ENCODE data around the gene CCDC157. TPM values are rescaled to one million over a fixed set of nuclear protein-coding genes. Genes with fewer than 3 reads are reported as not detected.
A peak's percentile ranks its signal among the peaks of the same experiment; 100 is the strongest.

CCDC157 gene
- polyA plus RNA-seq, 2 donors, result 1.6 to 2.2 TPM

DNA sequence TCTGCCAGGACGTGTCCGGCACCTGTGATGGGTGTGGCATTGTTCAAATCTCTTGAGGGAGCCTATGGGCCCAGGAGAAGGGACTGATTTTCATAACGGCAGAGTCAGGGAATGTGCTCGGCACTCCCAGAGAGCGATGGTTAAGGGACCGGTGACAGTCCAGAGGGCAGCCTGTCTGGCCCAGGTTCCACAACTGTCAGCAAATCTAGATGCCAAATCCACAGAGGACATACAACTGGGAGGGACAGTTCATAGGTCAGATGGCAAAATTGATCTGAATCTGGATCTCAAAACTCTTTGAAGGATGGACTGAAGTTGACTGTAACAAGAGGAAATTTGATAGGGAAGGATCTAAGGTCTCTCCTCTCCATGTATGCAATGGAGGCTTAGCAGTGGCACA lies 47.5 kb downstream of the CCDC157 start:
- Histone ChIP-seq H3K4me3 (ENCODE audit: low read depth in 1 of 2, low read length in 2 of 2) (no peak overlapping the region), H3K9me3 (ENCODE audit: control insufficient read depth in 2 of 2, insufficient read depth in 1 of 2, low read depth in 1 of 2, low read length in 1 of 2) (no peaks in the 10 kb centered on the region), H3K4me1 (ENCODE audit: control insufficient read depth in 2 of 2, insufficient read depth in 2 of 2, low read length in 1 of 2) (peaks cover 0 to 6% of the 10 kb centered on the region in 2 donors), H3K36me3 (ENCODE audit: control insufficient read depth in 2 of 2, insufficient read depth in 2 of 2, low read length in 1 of 2) (peaks cover 11 to 15% of the 10 kb centered on the region in 2 donors), H3K27me3 (ENCODE audit: control insufficient read depth in 1 of 2, insufficient read depth in 2 of 2, low read length in 2 of 2) (no peaks in the 10 kb centered on the region), H3K27ac (ENCODE audit: low read depth in 2 of 2, low read length in 1 of 2) (no peak overlapping the region)
- WGBS, 2 donors, result 76 to 85% methylated on average over 6 of the region's 6 CpGs

- Histone ChIP-seq H3K4me1 (ENCODE audit: control insufficient read depth in 2 of 2, insufficient read depth in 2 of 2, low read length in 1 of 2) (no peaks in the 10 kb centered on the region), H3K36me3 (ENCODE audit: control insufficient read depth in 2 of 2, insufficient read depth in 2 of 2, low read length in 1 of 2) (peaks cover 11 to 23% of the 10 kb centered on the region in 2 donors), H3K4me3 (ENCODE audit: low read depth in 1 of 2, low read length in 2 of 2) (no peak overlapping the region), H3K27me3 (ENCODE audit: control insufficient read depth in 1 of 2, insufficient read depth in 2 of 2, low read length in 2 of 2) (no peaks in the 10 kb centered on the region), H3K9me3 (ENCODE audit: control insufficient read depth in 2 of 2, insufficient read depth in 1 of 2, low read depth in 1 of 2, low read length in 1 of 2) (no peaks in the 10 kb centered on the region), H3K27ac (ENCODE audit: low read depth in 2 of 2, low read length in 1 of 2) (no peak overlapping the region)
- WGBS, 2 donors, result 65 to 84% methylated on average over 4 of the region's 4 CpGs
Measured at GRCh38 chr22:30405731-30406130, 48.9 kb downstream of the CCDC157 start.

DNA sequence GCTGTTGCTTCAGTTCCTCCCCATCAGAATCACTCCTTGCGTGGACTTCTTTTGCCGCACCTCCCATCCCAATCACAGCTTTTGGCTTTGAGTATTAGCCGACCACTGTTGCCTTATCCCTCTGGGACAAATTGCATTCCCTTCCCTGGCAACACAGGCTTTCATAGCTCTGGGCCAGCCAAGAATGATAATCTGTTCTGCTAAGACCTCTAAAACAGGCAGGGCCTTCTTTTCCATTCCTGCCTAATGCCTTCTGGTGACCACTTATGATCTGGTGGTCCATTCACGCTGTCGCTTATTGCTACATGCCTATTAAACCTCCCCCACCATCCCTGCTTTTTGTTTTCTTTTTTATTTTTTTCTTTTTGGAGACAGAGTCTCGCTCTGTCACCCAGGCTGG lies 49.6 kb downstream of the CCDC157 start:
- no peak overlapping the region for H3K4me3 ChIP-seq (ENCODE audit: low read depth in 1 of 2, low read length in 2 of 2)
- no peaks in the 10 kb centered on the region for H3K9me3 ChIP-seq (ENCODE audit: control insufficient read depth in 2 of 2, insufficient read depth in 1 of 2, low read depth in 1 of 2, low read length in 1 of 2)
- 78 to 94% methylated on average over 6 of the region's 6 CpGs for WGBS, 2 donors
- H3K27me3 ChIP-seq (ENCODE audit: control insufficient read depth in 1 of 2, insufficient read depth in 2 of 2, low read length in 2 of 2), result no peaks in the 10 kb centered on the region
- H3K27ac ChIP-seq (ENCODE audit: low read depth in 2 of 2, low read length in 1 of 2), result no peak overlapping the region
- no peaks in the 10 kb centered on the region for H3K4me1 ChIP-seq (ENCODE audit: control insufficient read depth in 2 of 2, insufficient read depth in 2 of 2, low read length in 1 of 2)
- H3K36me3 ChIP-seq (ENCODE audit: control insufficient read depth in 2 of 2, insufficient read depth in 2 of 2, low read length in 1 of 2), result peaks cover 11 to 23% of the 10 kb centered on the region in 2 donors

GRCh38 chr22:30408388-30409102 lies 51.7 kb downstream of the CCDC157 start:
- H3K27ac ChIP-seq (ENCODE audit: low read depth in 2 of 2, low read length in 1 of 2), result no peak overlapping the region
- WGBS, 2 donors, result 80 to 82% methylated on average over 13 of the region's 13 CpGs

DNA sequence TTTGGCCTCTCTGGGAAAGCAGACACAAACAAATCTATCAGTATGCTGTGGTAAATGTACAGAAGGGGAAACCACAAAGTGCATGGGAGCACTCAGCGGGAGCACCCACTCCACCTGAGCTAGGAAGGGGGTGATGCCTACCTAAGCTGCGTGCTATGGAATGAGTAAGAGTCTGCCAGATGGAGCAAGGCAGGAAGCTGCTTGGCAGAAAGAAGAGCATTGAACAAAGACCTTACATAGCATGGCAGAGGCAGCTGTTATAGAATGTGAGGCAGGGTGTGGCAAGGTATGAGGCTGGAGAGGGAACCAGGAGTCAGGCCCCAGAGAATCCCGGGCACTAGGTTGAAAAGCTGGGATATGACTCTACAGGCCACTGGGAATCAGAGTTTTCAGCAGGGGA lies 55.0 kb downstream of the CCDC157 start:
- H3K4me1 ChIP-seq (ENCODE audit: control insufficient read depth in 2 of 2, insufficient read depth in 2 of 2, low read length in 1 of 2), result peaks cover 0 to 2% of the 10 kb centered on the region in 2 donors
- 48 to 57% methylated on average over 3 of the region's 3 CpGs for WGBS, 2 donors
- peaks cover 9 to 41% of the 10 kb centered on the region in 2 donors for H3K36me3 ChIP-seq (ENCODE audit: control insufficient read depth in 2 of 2, insufficient read depth in 2 of 2, low read length in 1 of 2)
- peak overlapping the region in 1 of 2 donors; percentile 3 for H3K27ac ChIP-seq (ENCODE audit: low read depth in 2 of 2, low read length in 1 of 2)
- no peaks in the 10 kb centered on the region for H3K9me3 ChIP-seq (ENCODE audit: control insufficient read depth in 2 of 2, insufficient read depth in 1 of 2, low read depth in 1 of 2, low read length in 1 of 2)
- H3K4me3 ChIP-seq (ENCODE audit: low read depth in 1 of 2, low read length in 2 of 2), result no peak overlapping the region
- no peaks in the 10 kb centered on the region for H3K27me3 ChIP-seq (ENCODE audit: control insufficient read depth in 1 of 2, insufficient read depth in 2 of 2, low read length in 2 of 2)

More at GRCh38 chr22:30408388-30409102, 51.7 kb downstream of the CCDC157 start:
- H3K9me3 ChIP-seq (ENCODE audit: control insufficient read depth in 2 of 2, insufficient read depth in 1 of 2, low read depth in 1 of 2, low read length in 1 of 2), result no peaks in the 10 kb centered on the region
- H3K36me3 ChIP-seq (ENCODE audit: control insufficient read depth in 2 of 2, insufficient read depth in 2 of 2, low read length in 1 of 2), result peaks cover 8 to 28% of the 10 kb centered on the region in 2 donors
- no peaks in the 10 kb centered on the region for H3K27me3 ChIP-seq (ENCODE audit: control insufficient read depth in 1 of 2, insufficient read depth in 2 of 2, low read length in 2 of 2)
- H3K4me3 ChIP-seq (ENCODE audit: low read depth in 1 of 2, low read length in 2 of 2), result no peak overlapping the region
- peaks cover 0 to 2% of the 10 kb centered on the region in 2 donors for H3K4me1 ChIP-seq (ENCODE audit: control insufficient read depth in 2 of 2, insufficient read depth in 2 of 2, low read length in 1 of 2)

DNA sequence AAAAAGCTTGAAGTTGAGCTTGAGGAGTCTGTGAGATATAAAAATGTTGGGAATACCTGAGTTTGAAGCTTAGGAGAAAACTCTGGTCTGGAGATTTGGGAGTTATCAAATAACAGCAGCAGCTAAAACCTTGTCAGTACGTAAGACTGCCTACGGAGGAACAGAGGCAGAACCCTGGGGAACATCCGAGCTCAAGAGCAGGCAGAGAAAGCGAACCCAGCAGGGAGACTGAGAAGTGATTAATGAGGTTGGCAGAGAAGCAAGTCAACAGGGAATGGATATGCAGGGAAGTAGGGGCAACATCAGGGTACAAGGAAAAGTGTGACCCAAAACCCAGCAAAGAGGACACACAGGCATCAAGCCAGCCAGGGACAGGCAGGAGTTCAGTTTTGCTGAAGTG lies 56.2 kb downstream of the CCDC157 start:
- peaks cover 0 to 2% of the 10 kb centered on the region in 2 donors for H3K4me1 ChIP-seq (ENCODE audit: control insufficient read depth in 2 of 2, insufficient read depth in 2 of 2, low read length in 1 of 2)
- no peaks in the 10 kb centered on the region for H3K27me3 ChIP-seq (ENCODE audit: control insufficient read depth in 1 of 2, insufficient read depth in 2 of 2, low read length in 2 of 2)
- H3K9me3 ChIP-seq (ENCODE audit: control insufficient read depth in 2 of 2, insufficient read depth in 1 of 2, low read depth in 1 of 2, low read length in 1 of 2), result no peaks in the 10 kb centered on the region
- H3K4me3 ChIP-seq (ENCODE audit: low read depth in 1 of 2, low read length in 2 of 2), result no peak overlapping the region
- H3K27ac ChIP-seq (ENCODE audit: low read depth in 2 of 2, low read length in 1 of 2), result no peak overlapping the region
- WGBS, 2 donors, result 83 to 89% methylated on average over 4 of the region's 4 CpGs
- peaks cover 6 to 43% of the 10 kb centered on the region in 2 donors for H3K36me3 ChIP-seq (ENCODE audit: control insufficient read depth in 2 of 2, insufficient read depth in 2 of 2, low read length in 1 of 2)

GRCh38 chr22:30413745-30414524 lies 57.1 kb downstream of the CCDC157 start:
- Histone ChIP-seq H3K4me3 (ENCODE audit: low read depth in 1 of 2, low read length in 2 of 2) (no peak overlapping the region), H3K27ac (ENCODE audit: low read depth in 2 of 2, low read length in 1 of 2) (peak overlapping the region in 1 of 2 donors; percentile 6), H3K4me1 (ENCODE audit: control insufficient read depth in 2 of 2, insufficient read depth in 2 of 2, low read length in 1 of 2) (peaks cover 0 to 2% of the 10 kb centered on the region in 2 donors), H3K9me3 (ENCODE audit: control insufficient read depth in 2 of 2, insufficient read depth in 1 of 2, low read depth in 1 of 2, low read length in 1 of 2) (no peaks in the 10 kb centered on the region), H3K27me3 (ENCODE audit: control insufficient read depth in 1 of 2, insufficient read depth in 2 of 2, low read length in 2 of 2) (no peaks in the 10 kb centered on the region), H3K36me3 (ENCODE audit: control insufficient read depth in 2 of 2, insufficient read depth in 2 of 2, low read length in 1 of 2) (peaks cover 6 to 40% of the 10 kb centered on the region in 2 donors)
- 67 to 70% methylated on average over 5 of the region's 5 CpGs for WGBS, 2 donors

DNA sequence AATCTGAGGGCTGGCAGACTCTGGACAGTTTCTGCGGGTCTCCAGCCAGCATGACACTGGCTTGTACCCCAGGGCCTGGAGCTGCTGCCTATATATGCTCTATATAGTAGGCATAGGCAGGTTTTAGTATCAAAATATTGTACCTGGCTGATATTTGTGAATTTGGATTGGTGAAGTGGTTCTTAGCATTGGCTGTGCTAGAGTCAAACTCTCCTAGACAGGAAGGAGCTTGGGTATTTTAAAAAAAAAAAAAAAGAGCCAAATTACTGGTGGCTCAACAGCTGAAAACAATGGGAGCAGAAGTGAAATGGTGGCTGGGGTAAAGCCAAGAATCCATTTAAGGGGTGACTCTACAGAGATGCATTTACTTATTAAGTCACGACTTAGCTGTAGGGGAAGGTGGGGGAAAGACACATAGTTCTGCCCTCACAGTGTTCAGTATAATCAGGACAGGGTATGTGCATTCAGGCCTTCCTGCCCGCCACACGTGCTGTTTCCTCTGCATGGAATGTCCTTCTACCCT lies 57.8 kb downstream of the CCDC157 start:
- WGBS, 2 donors, result 76 to 80% methylated on average over 4 of the region's 4 CpGs
- Histone ChIP-seq H3K4me1 (ENCODE audit: control insufficient read depth in 2 of 2, insufficient read depth in 2 of 2, low read length in 1 of 2) (peaks cover 0 to 2% of the 10 kb centered on the region in 2 donors), H3K27me3 (ENCODE audit: control insufficient read depth in 1 of 2, insufficient read depth in 2 of 2, low read length in 2 of 2) (no peaks in the 10 kb centered on the region), H3K27ac (ENCODE audit: low read depth in 2 of 2, low read length in 1 of 2) (no peak overlapping the region), H3K9me3 (ENCODE audit: control insufficient read depth in 2 of 2, insufficient read depth in 1 of 2, low read depth in 1 of 2, low read length in 1 of 2) (no peaks in the 10 kb centered on the region), H3K36me3 (ENCODE audit: control insufficient read depth in 2 of 2, insufficient read depth in 2 of 2, low read length in 1 of 2) (peaks cover 6 to 36% of the 10 kb centered on the region in 2 donors), H3K4me3 (ENCODE audit: low read depth in 1 of 2, low read length in 2 of 2) (no peak overlapping the region)

DNA sequence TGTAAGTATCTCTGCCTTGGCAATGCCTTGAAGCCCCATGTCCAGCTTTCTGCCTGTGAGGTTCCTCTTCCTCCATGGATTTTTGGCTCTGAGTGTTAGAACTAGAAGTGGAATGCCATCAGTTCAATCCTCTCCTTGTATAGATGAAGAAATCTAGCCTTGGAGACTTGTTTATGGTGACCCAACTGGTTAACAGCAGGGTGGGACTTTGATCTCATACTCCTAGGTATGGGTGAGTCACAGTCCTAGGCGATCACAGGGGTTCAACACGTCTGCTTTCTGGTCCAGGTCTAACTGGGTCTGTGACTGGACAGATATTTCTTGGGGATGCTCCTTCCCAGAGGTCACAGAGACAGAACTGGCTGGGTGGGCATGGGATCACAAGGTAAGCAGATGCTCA lies 59.6 kb downstream of the CCDC157 start:
- peak overlapping the region in 1 of 2 donors; percentile 52 for H3K27ac ChIP-seq (ENCODE audit: low read depth in 2 of 2, low read length in 1 of 2)
- 50 to 52% methylated on average over 2 of the region's 2 CpGs for whole genome bisulfite sequencing, 2 donors
- H3K4me3 ChIP-seq (ENCODE audit: low read depth in 1 of 2, low read length in 2 of 2), result no peak overlapping the region
- H3K27me3 ChIP-seq (ENCODE audit: control insufficient read depth in 1 of 2, insufficient read depth in 2 of 2, low read length in 2 of 2), result no peaks in the 10 kb centered on the region
- H3K9me3 ChIP-seq (ENCODE audit: control insufficient read depth in 2 of 2, insufficient read depth in 1 of 2, low read depth in 1 of 2, low read length in 1 of 2), result no peaks in the 10 kb centered on the region
- peaks cover 0 to 2% of the 10 kb centered on the region in 2 donors for H3K4me1 ChIP-seq (ENCODE audit: control insufficient read depth in 2 of 2, insufficient read depth in 2 of 2, low read length in 1 of 2)
- H3K36me3 ChIP-seq (ENCODE audit: control insufficient read depth in 2 of 2, insufficient read depth in 2 of 2, low read length in 1 of 2), result peaks cover 6 to 33% of the 10 kb centered on the region in 2 donors

Measured in esophagus (tissue), 2 donors.